HPDE6-E6E7 (cell line): ENCODE measurements around the gene STYK1.
"Not testable (repeated sequence)": the region's sequence is repeated elsewhere in the genome, so short reads cannot be mapped to it uniquely, and the experiment has no call there.

Experiments
- DNase-seq: peaks from one replicate; pipeline ENCODE4 v3.0.0; 2011; ENCODE audit warnings: missing footprints; ENCODE audit errors: extremely low spot score

Gene STYK1

DNA sequence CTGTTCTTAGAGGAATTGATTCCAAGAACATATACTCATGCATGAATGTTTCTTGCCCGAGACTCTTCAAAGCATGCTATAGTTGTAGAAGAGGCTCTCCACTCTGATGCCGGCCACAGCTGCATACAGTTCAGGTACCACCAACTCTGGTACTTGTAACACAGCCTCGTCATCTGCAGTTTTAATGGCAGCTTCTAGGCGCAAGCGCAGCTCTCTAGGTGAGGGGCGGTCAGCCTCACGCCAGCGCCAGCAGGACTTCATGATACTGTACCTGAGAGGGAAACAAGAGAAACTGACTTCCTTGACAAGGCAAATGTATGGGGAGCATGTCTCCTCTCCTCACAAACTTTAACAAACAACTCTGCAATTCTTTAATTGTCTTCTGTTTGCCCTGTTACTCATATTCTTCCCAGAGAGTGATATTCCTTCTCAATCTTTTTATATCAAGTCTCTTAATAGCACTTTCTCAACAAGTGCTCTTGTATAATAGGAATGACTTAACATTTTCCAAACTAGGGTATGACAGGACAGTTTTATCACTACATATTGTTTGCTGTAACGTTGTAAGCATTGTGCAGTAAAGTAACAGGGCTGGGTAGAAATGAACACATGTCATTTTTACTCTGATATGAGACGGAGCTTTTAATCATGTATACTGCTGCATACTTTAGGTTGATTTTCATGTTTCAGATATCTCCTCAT lies 53.6 kb downstream of the STYK1 start:
- DNase-seq, result no peak

DNA sequence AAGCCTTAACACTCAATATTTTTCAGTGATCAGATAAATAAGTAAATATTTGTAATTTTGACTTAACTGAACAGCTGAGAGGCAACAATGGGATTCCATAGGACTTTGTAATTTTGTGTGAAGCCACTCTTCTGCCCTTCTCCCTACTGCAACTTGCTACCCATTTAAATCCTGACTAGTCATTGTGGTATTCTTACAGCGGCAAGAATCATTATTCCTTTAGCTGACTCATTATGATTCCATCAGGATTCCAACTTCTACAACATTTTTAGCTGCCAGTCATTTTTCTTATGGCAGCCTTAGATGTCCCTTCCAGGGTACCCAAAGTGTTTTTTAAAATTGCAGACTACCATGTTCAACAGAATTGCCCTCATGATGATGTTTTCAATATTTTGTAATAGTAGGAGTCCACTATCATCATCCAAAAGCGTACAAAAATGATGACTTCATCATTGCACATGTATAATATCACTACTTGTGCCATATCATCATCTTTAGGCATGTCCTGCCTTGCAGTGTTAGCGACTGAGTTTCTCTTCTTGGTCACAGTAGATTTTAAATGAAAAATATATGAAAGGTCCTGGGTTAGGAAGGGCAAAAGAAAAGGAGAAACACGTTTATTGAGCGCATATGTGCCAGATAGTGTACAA lies 55.4 kb downstream of the STYK1 start:
- peak; percentile 50 for DNase-seq

DNA sequence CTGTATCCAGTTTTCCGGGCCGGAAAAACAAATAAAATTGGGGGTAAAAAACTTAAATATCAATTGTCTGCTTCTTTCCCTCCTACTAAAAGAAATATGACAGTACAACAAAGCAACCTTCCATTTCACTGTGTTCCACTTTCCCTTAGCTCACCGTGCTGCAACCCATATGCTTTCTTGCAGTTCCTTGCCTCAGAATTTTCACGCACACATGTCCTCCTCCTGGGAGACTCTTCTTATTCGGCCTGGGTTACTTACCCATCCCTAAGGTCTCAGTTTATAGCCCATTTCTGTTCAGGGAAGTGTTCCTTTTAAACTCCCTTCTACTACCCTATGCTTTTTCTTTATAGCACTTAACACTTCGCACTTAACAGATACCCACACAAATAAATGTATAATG lies 56.0 kb downstream of the STYK1 start:
- no peak for DNase-seq

DNA sequence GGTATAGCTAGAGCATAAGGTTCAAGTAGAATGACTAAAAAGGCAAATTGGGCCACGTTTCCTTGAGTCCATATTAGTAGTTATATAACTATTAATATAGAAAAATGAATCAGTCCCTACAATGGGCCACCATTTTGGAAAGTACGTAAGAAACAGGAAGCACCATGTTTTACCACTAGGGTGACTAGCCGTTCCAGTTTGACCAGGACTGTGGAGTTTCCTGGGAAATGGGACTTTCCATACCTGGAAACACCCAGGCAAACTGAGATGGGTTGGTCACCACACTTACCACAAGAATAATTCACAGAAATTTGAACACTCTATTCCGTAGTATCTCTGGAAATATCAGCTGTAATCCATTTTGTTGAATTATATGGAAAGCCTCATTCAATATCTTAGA lies 58.3 kb downstream of the STYK1 start:
- no peak for DNase-seq

DNA sequence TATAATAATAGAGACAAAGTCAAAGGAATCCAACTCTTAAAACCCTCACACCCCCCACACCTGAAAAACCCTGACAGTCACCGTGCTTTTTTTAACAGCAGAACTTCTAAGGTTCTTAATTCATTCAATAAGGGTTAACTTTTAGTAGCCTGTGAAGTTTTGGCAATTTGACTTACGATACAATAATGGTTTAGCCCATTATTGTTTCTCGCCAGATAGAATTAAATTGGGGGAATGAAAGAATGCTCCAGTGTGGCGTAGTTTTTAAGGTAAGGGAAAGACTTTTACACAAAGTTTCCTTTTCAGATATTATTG lies 59.8 kb downstream of the STYK1 start:
- no peak for DNase-seq

DNA sequence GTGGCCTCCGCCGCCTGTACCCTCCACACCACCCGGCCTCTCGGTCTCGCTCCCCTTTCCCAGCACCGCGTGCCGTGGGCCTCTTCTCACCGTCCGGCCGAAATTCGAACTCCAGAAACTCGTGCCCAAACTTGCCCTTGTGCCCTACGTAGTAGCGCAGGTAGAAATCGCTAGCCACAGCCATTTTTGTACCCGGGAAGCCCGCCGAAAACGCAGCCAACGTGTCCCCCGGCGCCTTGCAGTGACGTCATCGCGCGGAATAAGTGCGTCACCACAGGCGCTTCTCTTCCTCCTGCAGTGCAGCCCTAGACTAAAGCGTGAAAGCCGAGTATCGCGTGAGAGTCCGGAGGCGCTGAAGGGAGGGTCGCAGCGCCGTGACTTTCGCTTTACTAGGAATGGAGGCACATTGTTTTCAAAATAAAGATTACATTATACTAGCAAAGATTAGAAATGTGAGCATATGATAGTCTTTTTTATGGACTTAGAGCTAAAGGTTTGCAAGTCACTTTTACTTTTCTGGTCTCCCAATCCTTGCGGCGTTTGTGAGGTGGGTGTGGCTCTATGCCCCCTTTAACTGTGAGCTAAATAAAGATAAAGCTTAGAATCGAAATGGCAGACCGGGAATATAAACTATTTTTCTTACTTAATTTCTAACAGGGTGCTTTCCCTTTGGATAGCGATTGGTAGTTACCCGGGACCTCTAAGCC lies 60.4 kb downstream of the STYK1 start, which contains the start of gene MAGOHB:
Gene MAGOHB, minus strand, starts transcription at position 261 of the 707 bp plus-strand sequence. Its CDS starts 77 bp downstream, at position 184.
- DNase-seq, result peak; percentile 90

DNA sequence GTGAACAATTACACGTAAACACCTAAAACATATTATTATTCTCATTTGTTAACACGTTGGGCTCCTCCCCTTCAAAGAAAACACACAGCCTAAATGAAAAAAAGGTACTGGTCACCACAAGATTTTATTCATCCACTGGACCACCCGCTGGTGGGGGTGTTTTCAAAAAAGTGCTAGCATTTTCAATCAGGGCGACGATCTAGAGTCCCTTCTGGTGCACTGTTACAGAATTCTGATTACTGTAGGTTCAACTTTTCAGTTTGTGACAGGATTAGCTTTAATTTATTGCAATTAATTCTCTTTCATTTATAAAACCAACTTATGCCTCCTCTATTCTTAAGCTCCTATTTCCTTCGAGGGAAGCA lies 60.9 kb downstream of the STYK1 start:
- no peak for DNase-seq

DNA sequence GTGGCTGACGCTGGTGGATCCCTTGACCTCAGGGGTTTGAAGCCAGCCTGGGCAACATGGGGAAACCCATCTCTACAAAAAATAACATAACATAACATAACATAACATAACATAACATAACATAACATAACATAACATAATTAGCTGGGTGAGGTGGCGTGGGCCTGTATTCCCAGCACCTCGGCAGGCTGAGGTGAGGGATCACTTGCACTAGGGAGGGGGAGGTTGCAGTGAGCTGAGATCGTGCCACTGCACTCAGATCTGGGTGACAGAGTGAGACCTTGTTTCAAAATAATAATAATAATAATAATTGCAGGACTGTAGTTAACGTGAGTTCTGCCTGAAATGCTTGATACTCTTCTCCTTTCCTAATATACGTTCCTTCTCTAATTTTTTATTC lies 61.7 kb downstream of the STYK1 start:
- DNase-seq, result no peak

DNA sequence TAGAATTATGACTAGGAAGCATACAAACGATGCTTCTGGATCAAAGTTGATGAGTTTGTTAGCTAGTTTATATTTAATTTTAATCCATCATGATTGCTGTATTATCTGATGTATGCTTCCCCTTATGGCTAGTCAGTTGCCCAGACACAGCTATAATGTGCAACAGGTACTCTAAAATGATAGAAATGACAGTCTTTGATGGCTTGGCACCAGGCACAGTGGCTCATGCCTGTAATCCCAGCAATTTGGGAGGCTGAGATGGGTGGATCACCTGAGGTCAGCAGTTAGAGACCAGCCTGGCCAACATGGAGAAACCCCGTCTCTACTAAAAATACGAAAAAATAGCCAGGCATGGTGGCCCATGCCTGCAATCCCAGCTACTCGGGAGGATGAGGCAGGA lies 62.6 kb downstream of the STYK1 start:
- not testable (repeated sequence) for DNase-seq

DNA sequence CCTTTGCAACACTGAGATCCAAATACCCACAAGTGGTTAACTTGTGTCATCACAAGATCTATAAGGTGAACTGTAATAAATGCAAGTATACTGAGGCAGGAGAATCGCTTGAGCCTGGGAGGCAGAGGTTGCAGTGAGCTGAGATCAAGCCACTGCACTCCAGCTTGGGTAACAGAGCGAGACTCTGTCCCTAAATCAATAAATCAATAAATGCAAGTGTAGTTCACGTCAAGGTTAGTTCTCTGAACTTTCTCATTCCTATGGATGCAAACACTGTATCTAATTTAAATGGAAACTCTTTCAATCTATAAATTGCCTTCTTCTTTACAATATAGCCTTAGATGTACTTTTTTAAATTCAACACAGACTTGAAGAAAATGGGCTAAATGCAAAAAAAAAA lies 63.7 kb downstream of the STYK1 start:
- DNase-seq, result no peak

DNA sequence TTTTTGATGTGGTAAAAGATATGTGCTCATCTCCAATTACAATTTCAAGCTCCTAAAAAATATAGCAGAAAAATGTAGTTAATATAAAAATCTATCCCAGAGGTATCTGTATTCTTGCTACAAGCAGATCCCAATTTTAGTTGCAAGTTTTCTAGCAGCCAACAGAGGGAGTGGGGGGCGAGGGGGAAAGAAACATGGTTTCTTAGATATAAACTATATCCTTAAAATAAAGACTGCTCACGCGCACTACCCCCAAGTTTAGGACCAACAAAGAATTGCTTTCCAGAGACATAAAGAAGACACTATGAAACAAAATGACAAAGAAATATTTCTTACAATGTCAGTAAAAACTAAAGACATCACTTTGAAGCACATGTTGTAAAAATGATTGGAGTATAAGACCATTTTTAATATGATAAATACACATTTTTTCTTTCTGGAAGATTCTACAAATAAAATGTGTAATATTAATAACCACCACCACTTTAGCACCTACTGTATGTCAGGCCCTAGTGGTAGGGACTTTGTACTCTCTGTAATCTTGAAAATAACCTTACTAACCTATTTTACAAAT lies 65.9 kb downstream of the STYK1 start:
- DNase-seq, result no peak

DNA sequence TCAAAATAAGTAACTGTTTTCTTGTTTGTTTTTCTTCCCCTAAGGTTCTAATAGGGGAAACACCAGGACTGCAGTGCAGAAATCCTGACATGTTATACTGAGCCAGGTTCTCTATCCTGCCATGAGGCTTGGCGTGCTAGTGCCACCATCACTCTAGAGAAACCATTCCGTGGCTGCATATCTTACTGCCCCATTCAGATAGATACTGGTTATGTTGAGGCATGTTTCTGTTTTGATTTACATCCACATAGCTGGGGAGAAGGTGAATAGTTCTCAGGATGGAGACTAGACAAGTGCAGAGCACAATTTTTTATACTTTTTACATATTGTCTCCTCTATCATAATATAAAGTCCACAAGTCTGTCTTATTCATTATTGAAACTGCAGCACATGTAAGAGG lies 72.0 kb downstream of the STYK1 start:
- DNase-seq, result no peak

DNA sequence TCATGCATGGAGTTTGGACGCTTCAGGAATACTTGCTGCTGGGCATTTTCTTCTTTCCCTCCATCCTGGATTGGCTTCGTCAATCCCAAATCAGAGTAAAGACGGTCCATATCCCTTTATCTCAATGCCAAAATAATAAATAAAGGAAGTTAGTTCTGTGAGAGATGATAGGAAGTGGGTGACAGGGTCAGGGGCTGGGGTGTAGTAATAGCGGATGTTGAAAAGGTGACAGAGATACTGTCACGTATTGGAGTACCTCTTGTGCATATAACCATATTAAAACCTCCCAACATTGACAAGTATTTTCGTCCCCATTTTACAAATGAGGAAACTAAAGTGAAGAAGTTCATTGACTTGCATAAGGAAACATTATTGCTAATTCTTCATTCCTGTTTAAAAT lies 72.9 kb downstream of the STYK1 start:
- DNase-seq, result no peak

DNA sequence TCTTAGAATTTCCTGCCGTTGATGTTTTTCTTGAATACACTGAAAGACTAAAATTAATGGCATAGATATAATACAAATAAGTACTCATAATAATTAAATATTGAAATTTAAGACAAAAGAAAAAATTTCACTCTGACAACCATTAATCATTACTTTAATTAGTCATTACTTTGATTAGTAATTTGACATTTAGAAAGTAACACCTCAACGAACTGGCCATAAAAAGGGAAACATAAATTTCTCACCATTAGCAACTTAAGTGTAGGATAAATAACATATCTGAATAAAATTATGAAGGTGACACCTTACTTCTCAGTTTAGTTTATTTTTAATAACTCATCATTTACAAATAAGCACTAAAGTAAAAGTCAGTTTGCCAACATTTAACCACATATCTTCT lies 78.0 kb downstream of the STYK1 start:
- DNase-seq, result no peak

DNA sequence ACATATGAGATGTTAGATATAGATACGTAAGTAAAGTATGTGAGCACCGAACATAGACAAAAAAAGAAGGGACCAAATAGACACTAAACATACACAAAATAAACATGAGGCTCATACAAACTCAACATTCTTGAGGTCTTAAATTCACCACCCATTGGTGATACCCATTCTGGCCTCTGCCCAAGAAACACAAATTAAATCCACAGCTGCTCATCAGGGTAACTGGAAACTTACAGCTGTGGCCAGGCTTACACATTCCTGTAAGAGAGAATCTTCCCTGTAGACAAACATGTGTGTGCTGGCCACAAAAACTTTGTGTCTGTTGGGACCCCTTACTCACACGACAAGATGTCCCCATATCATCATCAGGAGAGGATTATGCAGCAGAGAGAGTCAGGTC lies 82.9 kb downstream of the STYK1 start:
- DNase-seq, result no peak

DNA sequence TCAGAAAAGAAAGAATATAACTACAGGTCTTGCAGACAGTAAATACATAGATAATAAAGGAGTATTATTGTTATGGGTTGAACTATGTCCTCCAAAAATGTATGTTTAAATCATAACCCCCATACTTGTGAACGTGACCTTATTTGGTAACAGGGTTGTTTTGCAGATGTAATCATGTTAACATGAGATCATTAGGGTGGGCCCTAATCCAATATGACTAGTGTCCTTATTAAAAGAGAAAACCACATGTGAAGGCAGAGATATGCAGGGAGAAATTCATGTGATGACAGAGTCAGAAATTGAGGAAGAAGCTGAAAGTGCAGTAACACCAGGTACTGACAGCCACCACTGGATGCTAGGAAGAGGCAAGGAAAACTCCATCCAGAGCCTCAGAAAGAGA lies 89.4 kb downstream of the STYK1 start:
- DNase-seq, result no peak

DNA sequence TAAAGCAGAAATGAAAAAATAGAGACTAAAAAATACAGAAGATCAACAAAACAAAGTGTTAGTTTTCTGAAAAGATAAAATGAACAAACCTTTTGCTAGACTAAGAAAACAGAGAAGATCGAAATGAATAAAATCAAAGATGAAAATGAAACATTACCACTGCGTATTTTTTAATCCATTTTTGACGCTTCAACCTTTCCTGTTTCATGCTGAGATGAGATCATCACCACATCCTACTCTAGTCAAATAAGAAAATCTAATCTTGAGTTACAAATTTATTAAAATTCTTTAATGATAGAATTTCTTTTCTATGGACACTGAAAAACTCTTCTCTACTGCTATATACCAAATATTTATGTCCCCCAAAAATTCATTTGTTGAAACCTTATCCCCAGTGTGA lies 91.1 kb downstream of the STYK1 start:
- no peak for DNase-seq

DNA sequence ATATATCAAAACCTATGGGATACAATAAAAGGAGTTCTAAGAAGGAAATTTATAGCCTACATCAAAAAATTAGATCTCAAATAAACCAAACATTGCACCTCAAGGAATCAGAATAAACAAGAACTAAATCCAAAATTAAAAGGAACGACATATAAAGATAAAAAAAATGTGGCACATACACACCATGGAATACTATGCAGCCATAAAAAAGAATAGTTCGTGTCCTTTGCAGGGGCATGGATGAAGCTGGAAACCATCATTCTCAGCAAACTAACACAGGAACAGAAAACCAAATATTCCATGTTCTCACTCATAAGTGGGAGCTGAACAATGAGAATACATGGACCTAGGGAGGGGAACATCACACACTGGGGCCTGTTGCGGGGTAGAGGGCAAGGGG lies 91.7 kb downstream of the STYK1 start:
- DNase-seq, result not testable (repeated sequence)

DNA sequence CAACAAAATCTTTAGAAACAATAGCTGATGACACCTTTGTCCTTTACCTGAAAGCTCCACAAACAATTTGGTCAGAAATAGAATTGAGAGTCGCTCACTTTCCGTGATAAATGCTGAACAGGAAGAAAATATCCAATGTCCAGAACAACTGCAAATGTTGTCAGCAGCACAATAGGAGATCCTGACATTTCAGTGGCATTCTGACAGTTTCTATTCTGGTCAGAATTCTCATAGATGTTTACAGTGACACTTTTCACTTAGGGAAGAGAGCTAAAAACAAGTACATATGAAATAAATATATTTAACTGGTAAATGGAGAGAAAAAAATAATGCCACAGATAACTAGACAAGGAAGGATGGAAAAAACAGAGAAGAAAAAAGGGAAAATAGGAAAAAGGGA lies 99.5 kb downstream of the STYK1 start:
- DNase-seq, result no peak

DNA sequence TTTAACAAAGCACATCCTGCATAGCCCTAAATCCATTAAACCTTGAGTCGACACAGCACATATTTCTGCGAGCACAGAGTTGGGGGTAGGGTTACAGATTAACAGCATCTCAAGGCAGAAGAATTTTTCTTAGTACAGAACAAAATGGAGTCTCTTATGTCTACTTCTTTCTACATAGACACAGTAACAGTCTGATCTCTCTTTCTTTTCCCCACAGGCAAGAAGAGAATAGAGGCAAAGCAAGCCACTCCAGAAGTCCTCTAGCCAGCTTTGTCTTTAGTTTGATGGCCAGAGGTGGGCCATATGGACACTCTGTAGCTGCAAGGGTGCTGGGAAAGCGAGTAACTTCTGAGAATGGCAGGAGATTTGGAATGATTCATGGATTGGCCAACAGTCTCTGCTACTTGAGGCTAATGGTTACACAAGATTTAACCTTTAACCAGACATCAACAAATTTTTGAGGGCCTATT lies 101.8 kb downstream of the STYK1 start:
- DNase-seq, result peak; percentile 16

DNA sequence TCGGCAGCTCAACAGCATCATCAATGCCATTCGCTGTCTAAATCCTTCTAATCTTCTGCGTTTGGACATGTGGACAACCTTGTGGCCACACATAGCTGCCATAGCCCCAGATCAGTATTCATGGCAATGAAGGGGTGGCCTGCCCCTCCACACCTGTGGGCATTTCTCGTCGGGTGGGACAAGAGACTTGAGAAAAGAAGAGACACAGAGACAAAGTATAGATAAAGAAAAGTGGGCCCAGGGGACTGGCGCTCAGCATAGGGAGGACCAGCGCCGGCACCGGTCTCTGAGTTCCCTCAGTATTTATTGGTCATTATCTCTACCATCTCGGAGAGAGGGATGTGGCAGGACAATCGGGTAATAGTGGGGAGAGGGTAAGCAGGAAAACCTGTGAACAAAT lies 102.7 kb downstream of the STYK1 start:
- DNase-seq, result no peak
